Retinal pigment epithelial cell (primary cell): Measurements from ENCODE around the gene BSN.

Source experiments
- DNase-seq: peaks from one replicate; pipeline ENCODE4 v3.0.0-alpha.2; 2010; ENCODE audit warnings: low read depth
- H3K4me3 ChIP-seq: 2 replicates; pipeline ENCODE4 v1.5.1; 2011; ENCODE audit warnings: mild to moderate bottlenecking, low read length, control low read depth, moderate library complexity
- CTCF ChIP-seq: conservative IDR thresholded peaks from 2 replicates; pipeline ENCODE4 v1.5.1; 2011; ENCODE audit warnings: low read depth, low read length, control low read depth, inconsistent platforms

The BSN gene

GRCh38 chr3:49658711-49659110 lies 104.4 kb downstream of the BSN start:
- TF ChIP-seq CTCF, result no peak
- no peak for DNase-seq
- H3K4me3 ChIP-seq, result no peak overlapping the region

DNA sequence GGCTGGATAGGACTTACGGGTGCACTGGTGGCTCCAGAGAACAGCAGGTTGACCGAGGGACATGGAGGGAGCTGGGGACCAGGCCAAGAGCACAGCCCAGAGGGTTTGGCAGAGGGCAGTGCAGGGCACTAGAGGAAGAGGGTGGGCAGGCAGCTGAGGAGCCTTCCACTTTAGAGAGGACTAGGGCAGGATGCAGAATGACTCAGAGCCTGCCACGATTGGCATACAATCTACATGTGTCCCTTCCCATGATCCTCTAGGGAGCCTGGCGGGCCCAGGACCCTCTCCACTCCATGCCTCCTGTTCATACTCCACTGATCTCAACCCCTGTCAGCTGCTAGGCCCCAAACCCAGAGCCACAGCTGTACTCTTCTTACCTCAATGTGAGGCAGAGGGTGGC lies 105.5 kb downstream of the BSN start:
- DNase-seq, result no peak
- H3K4me3 ChIP-seq, result no peak overlapping the region
- no peak for TF ChIP-seq CTCF

DNA sequence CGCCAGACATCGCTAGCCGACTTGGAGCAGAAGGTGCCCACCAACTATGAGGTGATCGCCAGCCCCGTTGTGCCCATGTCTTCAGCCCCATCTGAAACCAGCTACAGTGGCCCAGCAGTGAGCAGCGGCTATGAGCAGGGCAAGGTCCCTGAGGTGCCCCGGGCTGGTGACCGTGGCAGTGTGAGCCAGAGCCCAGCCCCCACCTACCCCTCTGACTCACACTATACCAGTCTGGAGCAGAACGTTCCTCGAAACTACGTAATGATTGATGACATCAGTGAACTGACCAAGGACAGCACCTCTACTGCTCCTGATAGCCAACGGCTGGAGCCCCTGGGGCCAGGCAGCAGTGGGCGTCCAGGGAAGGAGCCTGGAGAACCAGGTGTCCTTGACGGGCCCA lies 107.0 kb downstream of the BSN start:
- TF ChIP-seq CTCF, result no peak
- no peak overlapping the region for H3K4me3 ChIP-seq
- DNase-seq, result no peak

GRCh38 chr3:49662021-49662420 lies 107.7 kb downstream of the BSN start:
- DNase-seq, result no peak
- no peak for TF ChIP-seq CTCF

GRCh38 chr3:49662720-49663413 lies 108.6 kb downstream of the BSN start:
- no peak for TF ChIP-seq CTCF
- no peak for DNase-seq
- no peak overlapping the region for H3K4me3 ChIP-seq

More at GRCh38 chr3:49662021-49662420, 107.7 kb downstream of the BSN start:
- H3K4me3 ChIP-seq, result no peak overlapping the region

DNA sequence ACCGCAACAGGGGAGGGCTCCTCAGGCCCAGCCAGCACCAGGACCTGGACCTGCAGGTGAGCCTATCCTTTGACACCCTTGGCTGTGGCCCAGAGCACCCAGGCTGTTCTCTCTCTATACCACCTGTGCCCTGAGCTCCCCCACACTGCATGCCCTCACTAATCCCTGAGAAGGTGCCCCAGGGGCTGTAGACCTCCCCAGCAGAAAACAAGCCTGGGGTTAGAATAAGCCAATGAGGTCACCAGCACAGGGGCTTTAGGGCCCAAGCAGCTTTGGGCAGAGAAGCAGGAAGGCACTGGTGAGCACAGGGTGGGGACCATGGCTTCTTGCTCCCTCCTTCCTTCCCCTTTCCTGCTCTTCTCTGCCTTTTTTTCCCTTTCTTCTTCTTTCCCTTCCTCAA lies 109.6 kb downstream of the BSN start:
- no peak for TF ChIP-seq CTCF
- H3K4me3 ChIP-seq, result no peak overlapping the region
- no peak for DNase-seq

DNA sequence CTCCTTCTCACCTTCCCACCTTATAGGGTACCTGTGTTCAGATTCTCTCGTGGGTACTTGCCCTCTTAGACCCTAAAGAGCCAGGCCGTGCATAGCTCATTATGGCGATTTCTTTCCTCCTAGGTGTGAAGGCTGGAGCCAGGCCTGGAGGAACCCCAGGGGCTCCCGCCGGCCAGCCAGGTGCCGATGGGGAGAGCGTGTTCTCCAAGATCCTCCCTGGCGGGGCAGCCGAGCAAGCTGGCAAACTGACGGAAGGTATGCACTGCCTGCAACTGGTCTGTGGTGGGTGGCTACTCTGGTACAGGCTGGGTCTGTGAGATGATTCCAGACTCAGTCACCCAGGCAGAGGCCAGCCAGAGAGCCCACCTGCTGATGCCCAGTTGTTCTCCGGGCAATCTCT lies 110.0 kb downstream of the BSN start:
- TF ChIP-seq CTCF, result no peak
- DNase-seq, result no peak
- H3K4me3 ChIP-seq, result no peak overlapping the region
